GM12878 (cell line): ENCODE data around the gene IER5. TPM values are rescaled to one million over a fixed set of nuclear protein-coding genes. Genes with fewer than 3 reads are reported as not detected.

Experiments used
- ATAC-seq: fragments of 200-7000 bp; cut with Tn5 transposase; 3 replicates; pipeline ENCODE4 v1.9.1; 2020; ENCODE audit warnings: mild to moderate bottlenecking, moderate library complexity
- BruUV-seq: library from RNA; stranded (reverse); fragments of 400-500 nt; replicated peaks from 2 replicates; lab custom pipeline; 2021; lab: Mats Ljungman, UMichigan
- CTCF ChIA-PET: fragments of 300-600 bp; sonication (Branson Sonifier 250); formaldehyde crosslinking; extraction: SDS; loops from one replicate; lab custom pipeline; 2021; ENCODE audit warnings: inconsistent platforms; lab: Yijun Ruan, JAX
- POLR2A ChIA-PET: fragments of 350-600 bp; formaldehyde crosslinking; extraction: SDS; loops from one replicate; lab custom pipeline; 2021; ENCODE audit warnings: inconsistent platforms; lab: Charles Lee
- RAD21 ChIA-PET: fragments of 300-600 bp; sonication (Branson Sonifier 250); formaldehyde crosslinking; loops from one replicate; lab custom pipeline; 2023; ENCODE audit warnings: antibody characterized with exemption; ENCODE audit not compliant: unreplicated experiment; lab: Charles Lee
- SMC1A ChIA-PET: fragments of 300-600 bp; sonication (Branson Sonifier 250); formaldehyde crosslinking; loops from one replicate; lab custom pipeline; 2023; ENCODE audit not compliant: unreplicated experiment, uncharacterized antibody; lab: Charles Lee
- DNase-seq: peaks from one replicate; pipeline ENCODE4 v3.0.0-alpha.2; 2011; ENCODE audit warnings: low read depth, low spot score
- FAIRE-seq: peaks from 3 replicates; lab custom pipeline; 2011; peaks lifted over from hg19 to GRCh38; lab: Jason Lieb, UNC
- H2AFZ ChIP-seq: 2 replicates; pipeline ENCODE4 v1.6.0; 2011; ENCODE audit warnings: low read depth, low read length, control low read depth; ENCODE audit not compliant: control insufficient read depth
- H3K27ac ChIP-seq: 2 replicates; pipeline ENCODE4 v1.5.1; 2011; ENCODE audit warnings: control low read depth; ENCODE audit not compliant: control insufficient read depth, insufficient read depth
- H3K27me3 ChIP-seq, 2 experiments: replicated peaks in 1 of 2; 2 replicates each; pipeline versions ENCODE4 v1.6.0 to v1.6.1; 2011; ENCODE audit warnings: low read length in 1 of 2; ENCODE audit not compliant: control insufficient read depth in 2 of 2, insufficient read depth in 2 of 2
- H3K36me3 ChIP-seq, 2 experiments: 2 replicates each; pipeline ENCODE4 v1.5.1; 2011; ENCODE audit warnings: low read length in 1 of 2; ENCODE audit not compliant: control insufficient read depth in 2 of 2, insufficient read depth in 2 of 2
- H3K4me1 ChIP-seq: 2 replicates; pipeline ENCODE4 v1.6.1; 2011; ENCODE audit warnings: mild to moderate bottlenecking, low read length, moderate library complexity, mixed read lengths; ENCODE audit not compliant: control insufficient read depth, insufficient read depth
- H3K4me2 ChIP-seq: 2 replicates; pipeline ENCODE4 v1.6.0; 2011; ENCODE audit warnings: control low read depth; ENCODE audit not compliant: control insufficient read depth, insufficient read depth
- H3K4me3 ChIP-seq: fragments of 200-600 bp; sonication (generic); 2 replicates; pipeline ENCODE4 v1.5.1; 2016
- H3K79me2 ChIP-seq: 2 replicates; pipeline ENCODE4 v1.6.0; 2011; ENCODE audit warnings: low read length; ENCODE audit not compliant: control insufficient read depth, insufficient read depth
- H3K9ac ChIP-seq: 2 replicates; pipeline ENCODE4 v1.8.0; 2011; ENCODE audit warnings: low read length, control low read depth, mixed read lengths; ENCODE audit not compliant: control insufficient read depth, insufficient read depth
- H3K9me3 ChIP-seq: replicated peaks from 3 replicates; pipeline ENCODE4 v1.5.1; 2011; ENCODE audit warnings: mild to moderate bottlenecking, low read length; ENCODE audit not compliant: control insufficient read depth, insufficient read depth
- H4K20me1 ChIP-seq: 2 replicates; pipeline ENCODE4 v1.6.0; 2011; ENCODE audit not compliant: control insufficient read depth, insufficient read depth
- CBFB ChIP-seq: IDR thresholded peaks from 2 replicates; pipeline ENCODE4 v1.6.1; 2016; ENCODE audit warnings: antibody characterized with exemption, low read depth
- EGR1 ChIP-seq, 2 experiments: IDR thresholded peaks; 1 replicate in 1 of 2; 2 replicates in 1 of 2; pipeline ENCODE4 v1.6.1; 2011 to 2012; ENCODE audit warnings: low read depth in 2 of 2, low read length in 2 of 2, borderline replicate concordance in 1 of 2, mild to moderate bottlenecking in 1 of 2, moderate library complexity in 1 of 2
- FOXK2 ChIP-seq: fragments of 450-650 bp; IDR thresholded peaks from 2 replicates; pipeline ENCODE4 v1.6.1; 2017; ENCODE audit warnings: mild to moderate bottlenecking, moderate library complexity
- JUNB ChIP-seq: IDR thresholded peaks from 2 replicates; pipeline ENCODE4 v1.6.1; 2016; ENCODE audit warnings: antibody characterized with exemption, mild to moderate bottlenecking
- MEF2B ChIP-seq: fragments of 450-650 bp; IDR thresholded peaks from 2 replicates; pipeline ENCODE4 v1.6.1; 2018; ENCODE audit warnings: mild to moderate bottlenecking, moderate library complexity; ENCODE audit not compliant: partially characterized antibody, poor library complexity, severe bottlenecking
- MTA3 ChIP-seq: IDR thresholded peaks from 2 replicates; pipeline ENCODE4 v1.6.1; 2012; ENCODE audit warnings: low read length, inconsistent platforms, borderline replicate concordance
- POLR2A ChIP-seq: IDR thresholded peaks from 2 replicates; pipeline ENCODE4 v1.6.1; 2011; ENCODE audit warnings: low read depth, mild to moderate bottlenecking, low read length
- RAD51 ChIP-seq: fragments of 450-650 bp; IDR thresholded peaks from 2 replicates; pipeline ENCODE4 v1.6.1; 2016; ENCODE audit warnings: moderate library complexity, mild to moderate bottlenecking, inconsistent platforms
- RB1 ChIP-seq: fragments of 450-650 bp; formaldehyde crosslinking; IDR thresholded peaks from 2 replicates; pipeline ENCODE4 v1.6.1; 2017; ENCODE audit warnings: mild to moderate bottlenecking, borderline replicate concordance
- RELA ChIP-seq: fragments of 450-650 bp; IDR thresholded peaks from 2 replicates; pipeline ENCODE4 v1.8.0; 2014; ENCODE audit warnings: borderline replicate concordance; ENCODE audit not compliant: partially characterized antibody
- SIN3A ChIP-seq: IDR thresholded peaks from 2 replicates; pipeline ENCODE4 v1.6.1; 2012; ENCODE audit warnings: low read depth, low read length, improper control_type of control experiment
- TCF12 ChIP-seq: IDR thresholded peaks from 2 replicates; pipeline ENCODE4 v1.6.1; 2011; ENCODE audit warnings: low read depth, mild to moderate bottlenecking, low read length
- WRNIP1 ChIP-seq: IDR thresholded peaks from 2 replicates; pipeline ENCODE4 v1.6.1; 2011; ENCODE audit warnings: low read depth, low read length, improper control_type of control experiment, borderline replicate concordance
- YBX1 ChIP-seq: fragments of 450-650 bp; IDR thresholded peaks from 2 replicates; pipeline ENCODE4 v1.6.1; 2016; ENCODE audit warnings: antibody characterized with exemption
- ZNF207 ChIP-seq: fragments of 450-650 bp; IDR thresholded peaks from 2 replicates; pipeline ENCODE4 v1.6.1; 2014; ENCODE audit warnings: antibody characterized with exemption, mild to moderate bottlenecking, borderline replicate concordance
- in situ Hi-C: fragments of 300-500 bp; cut with MboI; formaldehyde crosslinking; loops from 9 replicates; pipeline ENCODE4 v1.14.3; 2018; ENCODE audit warnings: mixed read lengths
- intact Hi-C: fragments of 100-400 bp; cut with micrococcal nuclease; formaldehyde crosslinking; loops from one replicate; pipeline ENCODE4 v1.14.2; 2022; ENCODE audit not compliant: unreplicated experiment
- polyA plus RNA-seq, 11 experiments: library from polyadenylated mRNA; depleted of rRNA in 4 of 11; unstranded in 6 of 11; stranded (reverse) in 5 of 11; fragments of >200 nt; fragmentation: Nextera tagmentation in 4 of 11; fragmentation: Illumina TruSeq in 1 of 11; extraction: Ambion mirVana in 4 of 11; extraction: Trizol in 1 of 11; gene quantifications; 1 replicate in 1 of 11; 2 replicates in 10 of 11; pipeline versions ENCODE4 v1.2.1 to v1.2.3, GENCODE V29; 2011 to 2016; ENCODE audit warnings: inconsistent platforms in 2 of 11, missing spikeins in 2 of 11, low read depth in 1 of 11
- total RNA-seq, 4 experiments: library from RNA; depleted of rRNA in 3 of 4; stranded (reverse); fragments of >200 nt in 3 of 4; fragmentation: Illumina TruSeq in 1 of 4; extraction: Trizol in 1 of 4; gene quantifications; 2 replicates each; pipeline versions ENCODE4 v1.2.1 to v1.2.3, GENCODE V29; 2013 to 2021
- TF ChIP-seq, protein P1 (sequence below): fragments of 450-650 bp; formaldehyde crosslinking; IDR thresholded peaks from 2 replicates; pipeline ENCODE4 v1.4.0; 2020; ENCODE audit warnings: mild to moderate bottlenecking, moderate library complexity
- TF ChIP-seq, protein P2 (sequence below): fragments of 450-650 bp; formaldehyde crosslinking; IDR thresholded peaks from 2 replicates; pipeline ENCODE4 v1.4.0; 2022; ENCODE audit warnings: mild to moderate bottlenecking, moderate library complexity

The IER5 gene
- total and polyA plus RNA-seq, 10 of the 15 experiments (the other 5 are each of a cell fraction or from before 2014, with no cell fraction given): 4.3 to 75.2 (median 30.5) TPM

DNA sequence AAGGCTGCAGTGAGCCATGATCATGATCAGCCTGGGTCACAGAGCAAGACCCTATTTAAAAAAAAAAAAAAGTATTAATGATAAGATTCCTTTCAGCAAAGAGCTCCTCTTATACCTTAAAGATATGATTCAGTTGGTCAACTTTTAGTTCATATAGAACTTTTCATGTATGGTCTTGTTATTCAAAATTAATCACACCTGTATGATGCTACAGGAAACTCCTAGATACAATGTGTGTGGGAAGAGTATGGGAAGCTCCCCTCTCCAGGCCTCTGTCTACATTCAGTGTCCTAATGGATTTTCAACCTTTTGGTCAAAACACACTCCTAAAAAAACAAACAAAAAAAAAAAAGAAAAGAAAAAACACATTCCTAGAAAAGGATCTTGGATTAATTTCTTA, 37.6 kb upstream of the IER5 start:
- no TSS peak for BruUV-seq
- intact Hi-C loops: no loop called here
- Histone ChIP-seq H3K9me3 (no peaks in the 10 kb centered on the region), H3K4me1 (no peaks in the 10 kb centered on the region), H2AFZ (no peak overlapping the region), H3K27ac (no peak overlapping the region), H3K79me2 (no peaks in the 10 kb centered on the region; the same call in 1 of the 2 replicates), H3K9ac (no peak overlapping the region), H4K20me1 (no peaks in the 10 kb centered on the region), H3K27me3 (no peaks in the 10 kb centered on the region), H3K4me3 (no peak overlapping the region), H3K4me2 (no peak overlapping the region), H3K36me3 (peaks cover 0 to 30% of the 10 kb centered on the region in 2 experiments; a peak in 3 of 4 replicates)
- DNase-seq (no peak), ATAC-seq (no peak), FAIRE-seq (no peak)
- SMC1A ChIA-PET: interaction anchor here (0.7 to 1.0 kb wide), 2 partner anchors 11 to 14 kb away, joined by 4 read pairs; no protein-coding TSS in a partner anchor
- RAD21 ChIA-PET: no interaction called here
- CTCF ChIA-PET: interaction anchor here (0.7 to 1.2 kb wide), 2 partner anchors 13 to 18 kb away, joined by 3 to 4 read pairs; no protein-coding TSS in a partner anchor
- POLR2A ChIA-PET: interaction anchor here (0.7 kb wide), 1 partner anchor 165 kb away, joined by 3 read pairs; no protein-coding TSS in a partner anchor
- in situ Hi-C loops: no loop called here
- TF ChIP-seq MTA3: no peak
- no peak for TF ChIP-seq ZNF207
- TF ChIP-seq EGR1 (IDR thresholded peaks at IDR 0.05; ENCODE audit: borderline replicate concordance in 1 of 2, low read depth in 2 of 2, low read length in 2 of 2): no peak
- TF ChIP-seq RELA: no peak
- no peak for TF ChIP-seq POLR2A
- TF ChIP-seq, protein P1, sequence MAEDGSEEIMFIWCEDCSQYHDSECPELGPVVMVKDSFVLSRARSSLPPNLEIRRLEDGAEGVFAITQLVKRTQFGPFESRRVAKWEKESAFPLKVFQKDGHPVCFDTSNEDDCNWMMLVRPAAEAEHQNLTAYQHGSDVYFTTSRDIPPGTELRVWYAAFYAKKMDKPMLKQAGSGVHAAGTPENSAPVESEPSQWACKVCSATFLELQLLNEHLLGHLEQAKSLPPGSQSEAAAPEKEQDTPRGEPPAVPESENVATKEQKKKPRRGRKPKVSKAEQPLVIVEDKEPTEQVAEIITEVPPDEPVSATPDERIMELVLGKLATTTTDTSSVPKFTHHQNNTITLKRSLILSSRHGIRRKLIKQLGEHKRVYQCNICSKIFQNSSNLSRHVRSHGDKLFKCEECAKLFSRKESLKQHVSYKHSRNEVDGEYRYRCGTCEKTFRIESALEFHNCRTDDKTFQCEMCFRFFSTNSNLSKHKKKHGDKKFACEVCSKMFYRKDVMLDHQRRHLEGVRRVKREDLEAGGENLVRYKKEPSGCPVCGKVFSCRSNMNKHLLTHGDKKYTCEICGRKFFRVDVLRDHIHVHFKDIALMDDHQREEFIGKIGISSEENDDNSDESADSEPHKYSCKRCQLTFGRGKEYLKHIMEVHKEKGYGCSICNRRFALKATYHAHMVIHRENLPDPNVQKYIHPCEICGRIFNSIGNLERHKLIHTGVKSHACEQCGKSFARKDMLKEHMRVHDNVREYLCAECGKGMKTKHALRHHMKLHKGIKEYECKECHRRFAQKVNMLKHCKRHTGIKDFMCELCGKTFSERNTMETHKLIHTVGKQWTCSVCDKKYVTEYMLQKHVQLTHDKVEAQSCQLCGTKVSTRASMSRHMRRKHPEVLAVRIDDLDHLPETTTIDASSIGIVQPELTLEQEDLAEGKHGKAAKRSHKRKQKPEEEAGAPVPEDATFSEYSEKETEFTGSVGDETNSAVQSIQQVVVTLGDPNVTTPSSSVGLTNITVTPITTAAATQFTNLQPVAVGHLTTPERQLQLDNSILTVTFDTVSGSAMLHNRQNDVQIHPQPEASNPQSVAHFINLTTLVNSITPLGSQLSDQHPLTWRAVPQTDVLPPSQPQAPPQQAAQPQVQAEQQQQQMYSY (CRISPR knock-in tag): no peak
- no peak for TF ChIP-seq RAD51
- no peak for TF ChIP-seq TCF12
- no peak for TF ChIP-seq WRNIP1
- no peak for TF ChIP-seq JUNB
- TF ChIP-seq MEF2B: no peak
- no peak for TF ChIP-seq CBFB
- TF ChIP-seq FOXK2: no peak
- no peak for TF ChIP-seq SIN3A
- TF ChIP-seq RB1: no peak
- no peak for TF ChIP-seq YBX1
- TF ChIP-seq, protein P2, sequence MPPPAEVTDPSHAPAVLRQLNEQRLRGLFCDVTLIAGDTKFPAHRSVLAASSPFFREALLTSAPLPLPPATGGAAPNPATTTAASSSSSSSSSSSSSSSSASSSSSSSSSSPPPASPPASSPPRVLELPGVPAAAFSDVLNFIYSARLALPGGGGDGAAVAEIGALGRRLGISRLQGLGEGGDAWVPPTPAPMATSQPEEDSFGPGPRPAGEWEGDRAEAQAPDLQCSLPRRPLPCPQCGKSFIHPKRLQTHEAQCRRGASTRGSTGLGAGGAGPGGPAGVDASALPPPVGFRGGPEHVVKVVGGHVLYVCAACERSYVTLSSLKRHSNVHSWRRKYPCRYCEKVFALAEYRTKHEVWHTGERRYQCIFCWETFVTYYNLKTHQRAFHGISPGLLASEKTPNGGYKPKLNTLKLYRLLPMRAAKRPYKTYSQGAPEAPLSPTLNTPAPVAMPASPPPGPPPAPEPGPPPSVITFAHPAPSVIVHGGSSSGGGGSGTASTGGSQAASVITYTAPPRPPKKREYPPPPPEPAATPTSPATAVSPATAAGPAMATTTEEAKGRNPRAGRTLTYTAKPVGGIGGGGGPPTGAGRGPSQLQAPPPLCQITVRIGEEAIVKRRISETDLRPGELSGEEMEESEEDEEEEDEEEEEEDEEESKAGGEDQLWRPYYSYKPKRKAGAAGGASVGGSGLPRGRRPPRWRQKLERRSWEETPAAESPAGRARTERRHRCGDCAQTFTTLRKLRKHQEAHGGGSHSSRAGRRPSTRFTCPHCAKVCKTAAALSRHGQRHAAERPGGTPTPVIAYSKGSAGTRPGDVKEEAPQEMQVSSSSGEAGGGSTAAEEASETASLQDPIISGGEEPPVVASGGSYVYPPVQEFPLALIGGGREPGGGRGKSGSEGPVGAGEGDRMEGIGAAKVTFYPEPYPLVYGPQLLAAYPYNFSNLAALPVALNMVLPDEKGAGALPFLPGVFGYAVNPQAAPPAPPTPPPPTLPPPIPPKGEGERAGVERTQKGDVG (CRISPR knock-in tag): no peak
